Psoas muscle (tissue), 8 donors: ENCODE data around the gene LRRC14B. TPM values are rescaled to one million over a fixed set of nuclear protein-coding genes. Genes with fewer than 3 reads are reported as not detected.
"Not testable (repeated sequence)": the region's sequence is repeated elsewhere in the genome, so short reads cannot be mapped to it uniquely, and the experiment has no call there.

Experiments
- ATAC-seq, 4 donors: fragments of 200-7000 bp; cut with Tn5 transposase; one replicate each; pipeline ENCODE4 v1.9.1; 2020; ENCODE audit warnings: moderate library complexity in 3 of 4, mild to moderate bottlenecking in 2 of 4
- DNase-seq, 2 donors: peaks; one replicate each; pipeline ENCODE4 v3.0.0-alpha.2; 2020
- H3K27ac ChIP-seq: fragments of 200-600 bp; one replicate; pipeline ENCODE4 v1.8.0; 2022
- H3K27me3 ChIP-seq, 3 donors: fragments of 200-600 bp in 1 of 3; one replicate each; pipeline versions ENCODE4 v1.6.1 to v1.8.0; 2013 to 2022; ENCODE audit warnings: low read length in 2 of 3, mild to moderate bottlenecking in 2 of 3, moderate library complexity in 1 of 3; ENCODE audit not compliant: insufficient read depth in 3 of 3
- H3K36me3 ChIP-seq, 2 donors: fragments of 200-600 bp in 1 of 2; one replicate each; pipeline versions ENCODE4 v1.6.1 to v1.8.0; 2013 to 2022; ENCODE audit warnings: low read depth in 1 of 2, mild to moderate bottlenecking in 1 of 2, moderate library complexity in 1 of 2; ENCODE audit not compliant: insufficient read depth in 1 of 2
- H3K4me1 ChIP-seq: fragments of 200-600 bp; one replicate; pipeline ENCODE4 v1.8.0; 2022
- H3K4me3 ChIP-seq: fragments of 200-600 bp; one replicate; pipeline ENCODE4 v1.8.0; 2022; ENCODE audit warnings: mild to moderate bottlenecking
- H3K9me3 ChIP-seq: fragments of 200-600 bp; one replicate; pipeline ENCODE4 v1.8.0; 2022
- CTCF ChIP-seq: fragments of 200-600 bp; IDR thresholded peaks from one replicate; pipeline ENCODE4 v1.8.0; 2022; ENCODE audit warnings: antibody characterized with exemption
- WGBS, 3 donors: extraction: QIAGEN DNeasy Blood & Tissue Kit; methylation state at CpG; one replicate each; pipeline versions ENCODE4 v1.1.6 to v1.1.7; 2013; 5-methylcytosine and 5-hydroxymethylcytosine counted together
- intact Hi-C, 2 donors: fragments of 100-400 bp; cut with DNase I; formaldehyde crosslinking; loops; one replicate each; pipeline versions ENCODE4 v1.11.0 to v1.14.2; 2022
- polyA plus RNA-seq, 3 donors: library from polyadenylated mRNA; stranded (reverse); fragments of 200-250 nt; gene quantifications; one replicate each; pipeline ENCODE4 v1.2.3, GENCODE V29; 2013
- total RNA-seq, 4 donors: library from RNA; stranded (reverse); fragmentation: NEBNext Ultra II Directional in 2 of 4; extraction: Animal tissue kit (Norgen Biotek cat#: 25700) in 2 of 4; gene quantifications; one replicate each; pipeline versions ENCODE4 v1.2.1 to v1.2.4, GENCODE V29; 2021 to 2023
- donor health status: healthy with polysubstance abuse.
- donor health status: DM: no; HTN: no; CAD: no; lungs with moderate emphysema.
- donor health status: Bipolar disorder and iron deficiency.
- donor health status: healthy.
- donor health status: DM: yes; HTN: yes; CAD: no.
- donor health status: DM: no; HTN: no; CAD: no.
- donor health status: DM: no; HTN: no; CAD: no.
- donor health status: DM: yes; HTN: yes; CAD: no.

The LRRC14B gene
- total and polyA plus RNA-seq, 7 donors, result 0.42 to 15.5 (median 9.5) TPM

DNA sequence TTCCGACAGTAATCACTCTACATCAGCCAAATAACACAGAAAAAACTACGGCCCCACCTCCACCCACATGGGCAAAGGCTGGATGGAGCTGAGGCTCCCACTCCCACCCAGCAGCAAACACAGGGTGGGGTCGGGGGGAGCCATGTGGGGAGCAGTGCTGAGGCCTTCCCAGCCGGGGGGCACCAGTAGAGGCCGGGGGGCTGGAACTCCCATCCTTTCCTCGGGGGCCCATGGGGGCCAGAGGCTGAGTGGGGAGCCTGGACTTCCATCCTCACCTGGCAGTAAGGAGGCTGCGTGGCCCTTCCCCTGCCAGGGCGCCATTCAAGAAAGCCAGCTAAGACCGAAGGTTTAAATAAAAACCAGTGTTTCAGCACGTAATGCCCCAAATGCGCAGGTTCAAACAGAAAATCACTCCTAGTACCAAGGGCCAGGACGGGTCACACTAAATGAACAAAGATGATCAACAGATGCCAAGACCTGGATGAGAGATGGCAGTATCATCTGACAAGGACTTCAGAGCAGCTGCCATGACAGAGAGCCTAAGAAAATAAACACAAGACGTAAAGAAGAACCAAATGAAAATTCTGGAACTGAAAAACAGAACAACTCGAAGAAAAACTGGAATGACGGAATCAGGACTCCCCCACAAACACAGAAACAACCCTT, 17.3 kb downstream of the LRRC14B start:
- Histone ChIP-seq H3K27me3 (no peaks in the 10 kb centered on the region), H3K36me3 (peaks cover 0 to 27% of the 10 kb centered on the region in 2 donors), H3K9me3 (no peaks in the 10 kb centered on the region), H3K4me3 (no peak overlapping the region), H3K4me1 (peaks cover 10% of the 10 kb centered on the region), H3K27ac (no peak overlapping the region)
- TF ChIP-seq CTCF, result no peak
- WGBS, 3 donors, result 76 to 84% (median 82%) methylated on average over 15 of the region's 15 CpGs
- ATAC-seq (peak in 1 of 4 donors; percentile 38), DNase-seq (no peak)
- intact Hi-C loops, result no loop called here

DNA sequence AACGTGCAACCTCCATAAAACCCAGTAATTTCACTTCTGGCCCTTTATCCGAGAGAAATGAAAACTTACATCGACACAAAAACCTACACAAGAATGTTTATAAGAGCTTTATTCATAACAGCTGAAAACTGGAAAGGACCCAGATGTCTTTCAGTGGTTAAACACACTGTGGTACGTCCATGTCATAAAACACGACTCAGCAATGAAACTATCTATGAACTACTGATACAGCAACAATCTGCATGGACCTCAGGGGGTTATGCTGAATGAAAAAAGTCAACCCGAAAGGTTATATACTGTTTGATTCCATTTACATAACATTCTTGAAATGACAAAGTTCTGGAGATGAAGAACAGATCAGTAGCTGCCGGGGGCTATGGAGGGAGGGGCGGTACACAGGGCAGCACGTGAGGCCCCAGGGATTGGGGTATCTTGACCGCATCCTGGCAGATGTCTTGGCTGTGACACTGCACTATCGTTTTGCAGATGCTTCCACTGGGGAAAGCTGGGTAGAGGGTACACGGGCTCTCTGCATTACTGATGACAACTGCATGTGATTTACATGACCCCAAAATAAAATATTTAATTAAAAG, 22.6 kb downstream of the LRRC14B start:
- Histone ChIP-seq H3K27me3 (no peaks in the 10 kb centered on the region), H3K27ac (no peak overlapping the region), H3K9me3 (no peaks in the 10 kb centered on the region), H3K4me3 (no peak overlapping the region), H3K4me1 (peaks cover 8% of the 10 kb centered on the region), H3K36me3 (peaks cover 0 to 18% of the 10 kb centered on the region in 2 donors)
- DNase-seq (no peak), ATAC-seq (no peak)
- TF ChIP-seq CTCF, result no peak
- intact Hi-C loops, result no loop called here
- 83 to 93% (median 87%) methylated on average over 12 of the region's 12 CpGs for WGBS, 3 donors

DNA sequence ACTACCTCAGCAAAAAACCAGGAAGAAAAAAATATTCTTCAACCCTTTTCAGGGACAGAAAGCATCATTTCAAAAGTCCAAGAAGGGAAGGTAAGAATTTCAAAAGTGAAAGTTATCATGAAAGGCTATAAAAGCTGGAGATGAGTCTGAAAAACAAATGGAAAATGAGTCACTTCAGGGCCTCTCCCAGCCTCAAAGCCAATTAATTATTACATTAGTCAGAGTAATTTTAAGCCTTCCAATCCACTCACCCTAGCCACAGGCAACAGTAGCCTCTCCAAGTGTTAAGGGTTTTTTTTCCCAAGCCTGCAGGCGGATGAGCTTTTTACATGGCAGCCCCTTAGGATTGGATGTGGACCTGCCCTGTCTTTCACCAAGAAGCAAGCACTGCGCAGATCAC, 24.0 kb downstream of the LRRC14B start:
- DNase-seq, H3K9me3 ChIP-seq, intact Hi-C loops, H3K4me3 ChIP-seq, H3K27me3 ChIP-seq, ATAC-seq: not testable (repeated sequence)
- Histone ChIP-seq H3K27ac (peak overlapping the region; percentile 41), H3K36me3 (peaks cover 0 to 18% of the 10 kb centered on the region in 2 donors), H3K4me1 (peaks cover 18% of the 10 kb centered on the region)
- 73 to 100% (median 91%) methylated on average over 1 to 2 of the region's 2 CpGs for WGBS, 3 donors

GRCh38 chr5:216076-216475, 24.8 kb downstream of the LRRC14B start:
- not testable (repeated sequence) for H3K27ac ChIP-seq
- WGBS, 3 donors, result 91 to 92% (median 91%) methylated on average over 9 of the region's 10 CpGs

GRCh38 chr5:217494-218456, 26.5 kb downstream of the LRRC14B start, which contains the start of the genes CCDC127 and SDHA:
TSS of gene CCDC127 (minus strand) at chr5:218153. CDS start at chr5:216849, 1,304 bp downstream.
TSS of gene SDHA (plus strand) at chr5:218320. CDS start at chr5:218356, 36 bp downstream.
- intact Hi-C loops, H3K27me3 ChIP-seq, H3K9me3 ChIP-seq: not testable (repeated sequence)
- H3K27ac ChIP-seq, result peak within 1 kb of the TSS; percentile 94
- H3K4me3 ChIP-seq, result peak within 1 kb of the TSS; percentile 78
- 1% methylated on average over 59 to 75 of the region's 75 CpGs for WGBS, 3 donors
- peaks cover 39% of the 10 kb centered on the region for H3K4me1 ChIP-seq
- ATAC-seq (peak; percentile 95 to 97 (median 96)), DNase-seq (peak; percentile 98 to 99)
- peaks cover 0 to 18% of the 10 kb centered on the region in 2 donors for H3K36me3 ChIP-seq
- TF ChIP-seq CTCF, result peak; percentile 26

More at GRCh38 chr5:216076-216475, 24.8 kb downstream of the LRRC14B start:
- ATAC-seq, intact Hi-C loops, H3K27me3 ChIP-seq, DNase-seq, H3K4me3 ChIP-seq, H3K9me3 ChIP-seq: not testable (repeated sequence)
- Histone ChIP-seq H3K36me3 (peaks cover 0 to 18% of the 10 kb centered on the region in 2 donors), H3K4me1 (peaks cover 27% of the 10 kb centered on the region)
